Measurements from ENCODE around the gene XRRA1.

XRRA1 gene

DNA sequence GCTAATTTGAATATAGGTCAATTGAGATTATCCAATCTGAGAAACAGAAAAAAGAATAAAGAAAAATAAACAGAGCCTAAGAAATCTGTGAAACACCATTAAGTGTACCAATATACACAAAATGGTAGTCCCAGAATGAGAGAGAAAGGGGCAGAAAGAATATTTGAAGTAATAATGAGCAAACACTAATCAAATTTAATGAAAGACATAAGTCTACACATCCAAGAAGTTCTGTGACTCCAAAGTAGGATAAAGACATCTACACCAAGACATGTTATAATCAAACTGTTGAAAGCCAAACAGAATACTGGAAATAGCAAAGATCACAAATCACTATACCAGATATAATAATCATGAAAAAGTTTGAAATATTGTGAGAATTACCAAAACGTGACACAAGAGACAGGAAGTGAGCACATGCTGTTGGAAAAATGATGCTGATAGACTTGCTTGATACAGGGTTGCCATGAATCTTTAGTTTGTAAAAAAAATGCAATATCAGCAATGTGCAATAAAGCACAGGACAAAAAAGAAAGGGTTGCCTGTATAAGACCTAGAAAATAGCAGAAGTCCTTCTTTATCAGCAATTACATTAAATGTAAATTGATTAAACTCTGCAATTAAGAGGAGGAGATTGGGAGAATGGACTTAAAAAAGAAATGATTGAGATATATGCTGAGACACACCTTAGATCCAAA lies 124.5 kb downstream of the XRRA1 start:
- no peak for DNase-seq

DNA sequence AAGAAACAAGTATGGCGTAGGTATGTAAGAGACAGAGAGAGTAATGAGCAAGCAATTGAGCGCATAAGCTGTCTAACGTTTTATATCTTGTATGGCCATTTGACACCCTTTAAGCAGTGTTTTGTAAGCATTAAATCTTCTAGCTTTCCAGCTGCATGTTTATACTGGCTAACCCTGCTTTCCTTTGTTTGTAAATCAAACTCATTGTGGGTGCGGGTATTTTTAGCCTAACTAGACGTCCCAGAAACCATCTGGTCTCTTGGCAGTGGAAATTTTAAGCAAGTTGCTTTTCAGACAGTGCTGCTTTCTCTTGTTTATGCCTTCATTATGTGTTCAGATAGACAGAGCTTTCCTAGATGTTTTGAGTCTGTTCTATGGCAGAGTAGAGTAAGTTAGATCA lies 126.7 kb downstream of the XRRA1 start:
- peak; percentile 63 for DNase-seq

DNA sequence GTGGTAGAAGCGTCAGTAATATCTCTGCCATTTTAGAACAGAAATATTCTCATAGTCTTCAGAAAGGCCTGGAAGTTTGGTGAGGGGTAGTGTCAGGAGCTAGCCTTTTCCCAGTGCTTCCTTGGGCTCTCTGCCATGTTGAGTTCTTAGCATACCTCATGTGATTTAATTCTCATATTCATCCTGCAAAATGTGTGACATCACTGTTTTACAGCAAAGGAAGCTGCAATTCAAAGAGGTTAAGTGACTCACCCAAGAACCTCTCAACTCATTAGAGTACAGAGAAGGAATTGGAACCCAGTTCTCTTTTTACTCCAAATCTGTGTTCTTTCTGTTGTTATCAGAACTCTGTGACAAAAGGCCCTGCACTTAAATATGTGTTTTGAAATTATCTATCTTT lies 128.1 kb downstream of the XRRA1 start:
- DNase-seq = no peak

DNA sequence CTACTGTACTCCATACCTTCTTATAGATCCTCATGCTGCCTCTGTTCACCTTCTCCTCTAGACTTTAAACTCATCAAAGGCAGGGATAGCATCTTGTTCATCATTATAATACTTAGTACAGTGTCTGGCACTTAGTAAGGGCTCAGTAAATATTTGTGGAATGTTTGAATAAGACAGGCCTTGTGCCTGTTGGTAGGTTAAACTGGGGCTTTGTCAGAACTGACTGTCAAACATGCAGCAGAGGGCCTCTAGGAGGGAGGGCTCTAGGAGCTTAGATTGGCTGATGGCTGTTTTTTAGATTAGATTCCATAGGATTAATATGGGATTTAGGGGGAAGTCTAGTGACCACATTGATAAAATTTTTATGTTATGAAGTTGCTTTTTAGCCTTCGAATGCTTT lies 129.5 kb downstream of the XRRA1 start:
- DNase-seq = no peak

DNA sequence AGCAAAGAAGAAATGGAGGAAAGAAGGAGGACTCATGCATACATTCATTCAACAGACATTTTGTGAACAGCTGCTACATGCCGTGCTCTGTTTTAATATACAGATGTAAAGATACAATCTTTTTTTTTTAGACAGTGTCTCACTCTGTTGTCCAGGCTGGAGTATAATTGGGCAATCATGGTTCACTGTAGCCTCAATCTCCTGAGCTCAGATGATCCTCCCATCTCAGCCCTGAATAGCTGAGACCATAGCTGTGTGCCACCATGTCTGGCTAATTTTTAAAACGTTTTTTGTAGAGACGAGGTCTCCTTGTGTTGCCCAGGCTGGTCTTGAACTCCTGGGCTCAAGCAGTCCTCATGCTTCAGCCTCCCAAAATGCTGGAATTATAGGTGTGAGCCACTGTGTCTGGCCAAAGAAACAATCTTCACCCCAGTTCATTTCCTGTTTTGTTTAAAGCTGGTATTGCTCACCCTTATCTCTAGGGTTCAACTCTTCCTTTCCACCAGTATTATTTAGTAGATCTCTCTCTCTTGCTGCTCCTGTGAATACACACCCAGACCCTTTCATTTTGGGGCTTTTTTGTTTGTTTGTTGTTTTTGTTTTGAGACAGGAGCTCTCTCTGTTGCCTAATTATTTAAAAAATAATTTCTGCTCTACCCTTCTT lies 130.5 kb downstream of the XRRA1 start:
- DNase-seq = no peak

DNA sequence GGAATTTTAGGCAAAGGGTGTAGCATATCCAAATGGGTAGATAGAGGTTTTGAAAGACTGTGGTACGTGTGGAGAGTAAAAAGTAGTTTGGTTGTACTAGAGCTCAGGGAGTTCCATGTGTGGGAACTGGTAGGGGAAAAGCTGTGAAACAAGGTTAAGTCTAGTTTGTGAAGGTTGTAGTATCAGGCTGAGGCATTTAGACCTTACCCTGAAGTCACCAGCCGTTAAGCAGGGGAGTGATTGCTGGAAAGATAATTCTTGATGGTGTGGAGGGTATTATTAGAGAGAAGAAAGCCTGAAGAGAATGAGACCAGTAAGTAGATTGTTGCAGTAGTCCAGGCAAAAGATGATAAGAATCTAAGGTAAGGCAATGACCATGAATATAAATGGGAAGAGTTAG lies 132.2 kb downstream of the XRRA1 start:
- DNase-seq = no peak

DNA sequence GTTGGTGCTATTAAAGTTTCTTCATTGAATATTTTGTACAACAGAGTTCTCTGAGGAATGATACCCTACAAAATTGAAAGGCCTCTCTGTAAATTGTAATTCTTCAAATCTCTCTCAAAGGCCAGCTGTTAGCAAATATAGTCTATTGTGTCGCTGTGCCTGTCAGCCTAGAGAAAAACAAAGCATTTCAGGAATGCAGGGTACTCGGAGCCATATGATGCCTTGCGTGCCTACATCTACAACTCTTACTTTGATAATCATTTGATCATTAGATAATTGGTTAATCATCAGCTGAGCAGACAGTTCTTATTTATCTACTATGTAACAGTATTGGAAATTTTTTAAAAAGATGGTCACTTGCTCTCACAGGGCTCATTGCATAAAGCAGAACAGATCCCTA lies 132.9 kb downstream of the XRRA1 start:
- peak; percentile 23 for DNase-seq

DNA sequence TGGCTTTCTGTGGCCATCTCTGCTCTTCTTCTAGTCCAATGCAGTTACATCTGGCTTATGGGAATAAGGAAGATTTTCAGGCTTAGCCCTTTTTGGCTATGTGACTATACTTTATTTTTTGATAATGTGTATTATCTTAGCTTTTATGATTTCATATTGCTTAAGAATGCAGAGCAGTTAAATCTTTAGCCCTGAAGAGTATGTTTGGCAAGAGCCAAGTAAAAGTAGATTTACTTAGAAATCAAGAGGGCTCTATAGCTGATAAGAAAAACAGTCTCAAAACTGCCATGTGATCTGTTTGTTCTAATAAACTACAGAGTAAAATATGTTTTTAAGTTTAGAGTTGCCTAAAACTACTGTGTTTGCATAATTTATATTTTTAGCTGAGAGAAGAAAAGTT lies 139.1 kb downstream of the XRRA1 start:
- no peak for DNase-seq

DNA sequence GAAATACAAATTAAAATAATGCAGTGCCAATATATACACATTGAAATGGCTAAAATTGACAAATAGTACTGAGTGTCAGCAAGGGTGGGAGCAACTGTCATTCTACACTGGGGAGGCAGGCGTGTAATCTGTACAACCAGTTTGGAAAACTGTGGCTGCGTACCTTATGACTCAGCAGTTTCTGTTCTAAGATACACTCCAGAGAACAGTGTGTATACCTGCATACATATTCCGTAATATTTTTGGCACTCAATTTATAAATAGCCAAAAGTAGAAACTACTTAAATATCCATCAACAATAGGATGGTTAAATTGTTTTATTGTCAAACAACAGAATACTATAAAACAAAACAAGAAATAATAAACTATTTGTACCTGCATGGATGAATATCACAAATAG lies 142.6 kb downstream of the XRRA1 start:
- DNase-seq = no peak

DNA sequence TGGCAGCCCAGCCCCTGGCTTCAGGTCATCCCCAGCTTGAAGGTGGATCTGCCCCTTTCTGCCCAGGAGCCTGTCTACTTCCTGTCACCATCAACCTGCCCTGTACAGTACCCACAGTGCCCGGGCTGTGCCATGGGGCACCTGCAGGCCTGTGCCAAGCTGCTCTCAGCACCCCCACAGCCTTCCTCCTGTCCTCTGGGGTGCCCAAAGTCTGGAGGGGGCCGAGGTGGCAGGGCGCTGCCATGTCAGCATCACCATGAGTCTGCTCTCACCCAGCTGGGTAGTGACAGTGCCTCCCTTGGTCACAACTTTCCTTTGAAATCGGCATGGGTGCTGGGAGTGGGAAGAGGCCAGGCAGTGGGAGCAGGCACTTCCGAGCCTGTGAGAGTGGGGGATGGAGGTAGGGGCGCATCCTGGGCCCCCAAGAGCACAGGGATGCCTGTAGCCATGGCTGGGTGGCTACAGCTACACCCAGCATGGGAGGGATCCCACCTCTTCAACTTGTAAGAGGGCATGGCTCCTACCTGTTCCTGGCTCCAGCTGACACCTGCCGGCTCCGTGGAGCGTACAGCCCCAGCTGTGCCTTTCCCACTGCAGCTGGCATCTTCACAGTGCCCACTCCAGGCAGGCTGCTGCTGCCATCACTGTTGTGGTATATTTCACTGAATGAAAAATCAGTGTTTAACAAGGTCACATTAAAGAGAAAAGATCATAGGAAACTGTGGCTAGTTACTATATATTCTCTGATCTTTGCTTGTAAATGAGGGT lies 157.4 kb downstream of the XRRA1 start:
- no peak for DNase-seq
